Breast epithelium (tissue), 3 donors: ENCODE results near the gene NCKAP5.

Source experiments
- POLR2A ChIP-seq: fragments of 450-650 bp; IDR thresholded peaks from one replicate; pipeline ENCODE4 v1.6.1; 2016; ENCODE audit warnings: antibody characterized with exemption, mild to moderate bottlenecking, moderate library complexity
- POLR2AphosphoS5 ChIP-seq, 3 donors: sonication (generic); formaldehyde crosslinking; IDR thresholded peaks; one replicate each; pipeline ENCODE4 v1.6.1; 2017; ENCODE audit warnings: antibody characterized with exemption in 3 of 3

DNA sequence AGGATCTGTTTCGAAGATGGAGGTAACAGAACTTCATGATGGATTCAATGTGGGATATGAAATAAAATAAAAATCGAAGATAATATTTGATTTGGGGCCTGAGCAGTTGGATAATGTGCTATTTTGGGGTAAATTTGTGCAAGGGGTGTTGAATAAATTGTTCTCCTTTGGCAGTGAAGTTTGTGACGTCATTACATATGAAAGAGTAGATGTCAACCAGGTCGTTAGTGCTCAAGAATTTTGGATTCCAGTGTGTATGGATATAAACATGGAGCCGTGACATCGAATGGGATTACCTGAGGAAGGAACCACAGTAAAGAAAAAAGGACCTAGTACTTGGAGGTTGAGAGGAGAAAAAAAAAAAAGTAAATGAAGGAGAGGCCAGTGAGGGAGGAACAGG is 253.0 kb downstream of the NCKAP5 start:
- TF ChIP-seq POLR2AphosphoS5 (IDR thresholded peaks at IDR 0.05) (no peak), POLR2A (no peak)
